Fibroblast of lung (primary cell): ENCODE data around the gene ANO10. TPM values are rescaled to one million over a fixed set of nuclear protein-coding genes. Genes with fewer than 3 reads are reported as not detected.
"Not testable (repeated sequence)": the region's sequence is repeated elsewhere in the genome, so short reads cannot be mapped to it uniquely, and the experiment has no call there.

Source experiments
- DNase-seq, 2 donors: peaks; one replicate each; pipeline versions ENCODE4 v3.0.0 to v3.0.0-alpha.2; 2010; ENCODE audit warnings: low read depth in 2 of 2
- H2AFZ ChIP-seq: 2 replicates; pipeline ENCODE4 v1.5.1; 2012; ENCODE audit warnings: low read length, control low read depth, inconsistent platforms
- H3K27ac ChIP-seq: 2 replicates; pipeline ENCODE4 v1.5.1; 2011; ENCODE audit warnings: low read length, control low read depth; ENCODE audit not compliant: insufficient read depth
- H3K27me3 ChIP-seq: 2 replicates; pipeline ENCODE4 v1.5.1; 2011; ENCODE audit warnings: mild to moderate bottlenecking, low read length; ENCODE audit not compliant: control insufficient read depth, insufficient read depth
- H3K36me3 ChIP-seq: 2 replicates; pipeline ENCODE4 v1.5.1; 2011; ENCODE audit warnings: low read length; ENCODE audit not compliant: control insufficient read depth, insufficient read depth
- H3K4me1 ChIP-seq: 2 replicates; pipeline ENCODE4 v1.5.1; 2011; ENCODE audit warnings: low read length; ENCODE audit not compliant: control insufficient read depth, insufficient read depth; ENCODE audit errors: extremely low read depth
- H3K4me2 ChIP-seq: 2 replicates; pipeline ENCODE4 v1.5.1; 2011; ENCODE audit warnings: low read length, control low read depth; ENCODE audit not compliant: insufficient read depth; ENCODE audit errors: extremely low read depth
- H3K4me3 ChIP-seq, 4 experiments: fragments of 200-600 bp in 1 of 4; sonication (generic) in 1 of 4; replicated peaks in 1 of 4; 2 replicates each; pipeline ENCODE4 v1.5.1; 2011 to 2016; ENCODE audit warnings: low read length in 4 of 4, low read depth in 3 of 4, mild to moderate bottlenecking in 3 of 4, control low read depth in 2 of 4, inconsistent platforms in 1 of 4, mixed read lengths in 1 of 4; ENCODE audit not compliant: insufficient read depth in 1 of 4; ENCODE audit errors: control extremely low read depth in 1 of 4
- H3K79me2 ChIP-seq: 2 replicates; pipeline ENCODE4 v1.5.1; 2012; ENCODE audit warnings: mild to moderate bottlenecking, low read length, inconsistent platforms; ENCODE audit not compliant: control insufficient read depth, insufficient read depth
- H3K9ac ChIP-seq: 2 replicates; pipeline ENCODE4 v1.5.1; 2011; ENCODE audit warnings: mild to moderate bottlenecking, low read length, control low read depth; ENCODE audit not compliant: insufficient read depth
- H3K9me3 ChIP-seq: 2 replicates; pipeline ENCODE4 v1.5.1; 2012; ENCODE audit warnings: low read depth, low read length; ENCODE audit not compliant: control insufficient read depth, insufficient read depth
- H4K20me1 ChIP-seq: 2 replicates; pipeline ENCODE4 v1.5.1; 2011; ENCODE audit warnings: low read length; ENCODE audit not compliant: control insufficient read depth, insufficient read depth; ENCODE audit errors: extremely low read depth
- EZH2 ChIP-seq: IDR thresholded peaks from 2 replicates; pipeline ENCODE4 v1.5.1; 2012; ENCODE audit warnings: low read length, control low read depth, mild to moderate bottlenecking; ENCODE audit errors: missing control alignments
- polyA plus RNA-seq, 2 donors: library from polyadenylated mRNA; depleted of rRNA in 1 of 2; stranded (reverse) in 1 of 2; unstranded in 1 of 2; fragments of >200 nt; gene quantifications; 2 replicates each; pipeline ENCODE4 v1.2.1, GENCODE V29; 2011 to 2012; ENCODE audit warnings: missing spikeins in 1 of 2
- total RNA-seq: library from RNA; depleted of rRNA; stranded (reverse); fragments of >200 nt; gene quantifications from 2 replicates; pipeline ENCODE4 v1.2.1, GENCODE V29; 2014
- TF ChIP-seq, protein P1 (sequence below), 2 donors: IDR thresholded peaks in 1 of 2; conservative IDR thresholded peaks in 1 of 2; 1 replicate in 1 of 2; 2 replicates in 1 of 2; pipeline ENCODE4 v1.5.1; 2011 to 2012; ENCODE audit warnings: low read length in 2 of 2, control low read depth in 1 of 2, inconsistent platforms in 1 of 2, low read depth in 1 of 2, mild to moderate bottlenecking in 1 of 2

Gene ANO10
- total and polyA plus RNA-seq, 2 donors (not counting 1 experiment from before 2014, with no cell fraction given): 103 to 138 TPM

GRCh38 chr3:43609406-43609805 lies 12.4 kb downstream of the ANO10 start:
- Histone ChIP-seq H3K27me3 (no peaks in the 10 kb centered on the region), H3K27ac (no peak overlapping the region), H3K79me2 (peaks cover 9% of the 10 kb centered on the region), H2AFZ (no peak overlapping the region), H3K4me2 (no peak overlapping the region), H3K9me3 (no peaks in the 10 kb centered on the region), H3K4me3 (no peak overlapping the region), H4K20me1 (no peaks in the 10 kb centered on the region), H3K4me1 (no peaks in the 10 kb centered on the region), H3K9ac (no peak overlapping the region), H3K36me3 (no peaks in the 10 kb centered on the region)
- DNase-seq: no peak
- TF ChIP-seq, protein P1, sequence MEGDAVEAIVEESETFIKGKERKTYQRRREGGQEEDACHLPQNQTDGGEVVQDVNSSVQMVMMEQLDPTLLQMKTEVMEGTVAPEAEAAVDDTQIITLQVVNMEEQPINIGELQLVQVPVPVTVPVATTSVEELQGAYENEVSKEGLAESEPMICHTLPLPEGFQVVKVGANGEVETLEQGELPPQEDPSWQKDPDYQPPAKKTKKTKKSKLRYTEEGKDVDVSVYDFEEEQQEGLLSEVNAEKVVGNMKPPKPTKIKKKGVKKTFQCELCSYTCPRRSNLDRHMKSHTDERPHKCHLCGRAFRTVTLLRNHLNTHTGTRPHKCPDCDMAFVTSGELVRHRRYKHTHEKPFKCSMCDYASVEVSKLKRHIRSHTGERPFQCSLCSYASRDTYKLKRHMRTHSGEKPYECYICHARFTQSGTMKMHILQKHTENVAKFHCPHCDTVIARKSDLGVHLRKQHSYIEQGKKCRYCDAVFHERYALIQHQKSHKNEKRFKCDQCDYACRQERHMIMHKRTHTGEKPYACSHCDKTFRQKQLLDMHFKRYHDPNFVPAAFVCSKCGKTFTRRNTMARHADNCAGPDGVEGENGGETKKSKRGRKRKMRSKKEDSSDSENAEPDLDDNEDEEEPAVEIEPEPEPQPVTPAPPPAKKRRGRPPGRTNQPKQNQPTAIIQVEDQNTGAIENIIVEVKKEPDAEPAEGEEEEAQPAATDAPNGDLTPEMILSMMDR (conservative IDR thresholded peaks at IDR 0.05 in 1 of 2, IDR thresholded peaks at IDR 0.05 in 1 of 2; ENCODE audit: low read depth in 1 of 2, low read length in 2 of 2): no peak
- TF ChIP-seq EZH2: no peak

GRCh38 chr3:43608751-43609150 lies 13.1 kb downstream of the ANO10 start:
- H3K4me2 ChIP-seq: no peak overlapping the region
- TF ChIP-seq EZH2: no peak
- TF ChIP-seq, protein P1 (conservative IDR thresholded peaks at IDR 0.05 in 1 of 2, IDR thresholded peaks at IDR 0.05 in 1 of 2; ENCODE audit: low read depth in 1 of 2, low read length in 2 of 2): no peak
- DNase-seq: no peak

GRCh38 chr3:43606284-43606683 lies 15.5 kb downstream of the ANO10 start:
- H3K36me3 ChIP-seq: no peaks in the 10 kb centered on the region
- H3K4me1 ChIP-seq: no peaks in the 10 kb centered on the region
- no peak overlapping the region for H2AFZ ChIP-seq
- no peak overlapping the region for H3K27ac ChIP-seq
- H3K4me3 ChIP-seq: no peak overlapping the region
- TF ChIP-seq EZH2: no peak
- TF ChIP-seq, protein P1 (conservative IDR thresholded peaks at IDR 0.05 in 1 of 2, IDR thresholded peaks at IDR 0.05 in 1 of 2; ENCODE audit: low read depth in 1 of 2, low read length in 2 of 2): no peak
- no peaks in the 10 kb centered on the region for H3K27me3 ChIP-seq
- no peaks in the 10 kb centered on the region for H4K20me1 ChIP-seq
- no peak for DNase-seq
- H3K4me2 ChIP-seq: no peak overlapping the region
- no peaks in the 10 kb centered on the region for H3K9me3 ChIP-seq
- no peak overlapping the region for H3K9ac ChIP-seq
- H3K79me2 ChIP-seq: peaks cover 6% of the 10 kb centered on the region

More at GRCh38 chr3:43608751-43609150, 13.1 kb downstream of the ANO10 start:
- H3K4me1 ChIP-seq: no peaks in the 10 kb centered on the region
- H3K27me3 ChIP-seq: no peaks in the 10 kb centered on the region
- no peaks in the 10 kb centered on the region for H4K20me1 ChIP-seq
- no peak overlapping the region for H3K9ac ChIP-seq
- H3K79me2 ChIP-seq: peaks cover 8% of the 10 kb centered on the region
- H3K4me3 ChIP-seq: no peak overlapping the region
- no peak overlapping the region for H3K27ac ChIP-seq
- H2AFZ ChIP-seq: no peak overlapping the region
- H3K36me3 ChIP-seq: no peaks in the 10 kb centered on the region
- no peaks in the 10 kb centered on the region for H3K9me3 ChIP-seq

DNA sequence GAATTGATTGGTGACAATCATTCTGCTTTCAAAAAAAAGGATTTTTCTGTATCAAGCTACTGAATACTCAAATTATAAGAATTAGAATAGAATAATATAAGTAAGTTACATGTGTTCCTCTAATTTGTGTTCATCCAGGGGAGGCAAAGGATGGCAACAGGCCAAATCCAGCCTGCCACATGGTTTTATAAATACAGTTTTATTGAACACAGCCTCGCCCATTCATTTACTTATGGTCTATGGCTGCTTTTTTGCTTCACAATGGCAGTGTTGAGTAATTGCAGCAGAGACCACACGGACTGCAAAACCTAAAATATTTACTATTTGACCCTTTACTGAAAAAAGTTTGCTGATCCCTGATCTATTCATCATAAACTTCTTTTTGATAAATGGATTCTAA lies 21.9 kb downstream of the ANO10 start:
- H3K27me3 ChIP-seq, H3K36me3 ChIP-seq, H2AFZ ChIP-seq, H3K27ac ChIP-seq, H3K4me3 ChIP-seq, H3K4me2 ChIP-seq, H4K20me1 ChIP-seq, DNase-seq, H3K79me2 ChIP-seq, H3K9ac ChIP-seq, H3K9me3 ChIP-seq, H3K4me1 ChIP-seq: not testable (repeated sequence)
